ENCODE data around the gene ABRAXAS1. TPM values are rescaled to one million over a fixed set of nuclear protein-coding genes. Genes with fewer than 3 reads are reported as not detected.

ABRAXAS1 gene
- total RNA-seq, 3 donors from 2014 or later = 7.7 to 14.8 (median 10.0) TPM

- Histone ChIP-seq H3K4me1 (ENCODE audit: low read depth) (no peaks in the 10 kb centered on the region), H3K9me3 (no peaks in the 10 kb centered on the region), H3K36me3 (ENCODE audit: low read depth) (no peaks in the 10 kb centered on the region), H3K4me3 (no peak overlapping the region)
- no peak for TF ChIP-seq CTCF (IDR thresholded peaks at IDR 0.05)
- no peak for ATAC-seq
- intact Hi-C loops (cut with DNase I, micrococcal nuclease) = no loop called here
- no peak for DNase-seq
Observed at GRCh38 chr4:83440148-83440814, 44.6 kb downstream of the ABRAXAS1 start.

GRCh38 chr4:83438719-83439118, 46.2 kb downstream of the ABRAXAS1 start:
- no peak for TF ChIP-seq CTCF (IDR thresholded peaks at IDR 0.05)
- H3K4me1 ChIP-seq (ENCODE audit: low read depth) = no peaks in the 10 kb centered on the region
- DNase-seq (no peak), ATAC-seq (no peak)
- intact Hi-C loops (cut with DNase I, micrococcal nuclease) = no loop called here
- no peak overlapping the region for H3K4me3 ChIP-seq
- no peaks in the 10 kb centered on the region for H3K36me3 ChIP-seq (ENCODE audit: low read depth)
- no peaks in the 10 kb centered on the region for H3K9me3 ChIP-seq

GRCh38 chr4:83436680-83437079, 48.2 kb downstream of the ABRAXAS1 start:
- Histone ChIP-seq H3K36me3 (ENCODE audit: low read depth) (no peaks in the 10 kb centered on the region), H3K4me1 (ENCODE audit: low read depth) (no peaks in the 10 kb centered on the region), H3K9me3 (no peaks in the 10 kb centered on the region), H3K4me3 (no peak overlapping the region)
- no peak for TF ChIP-seq CTCF (IDR thresholded peaks at IDR 0.05)
- DNase-seq (no peak), ATAC-seq (no peak)
- intact Hi-C loops (cut with DNase I, micrococcal nuclease) = no loop called here

DNA sequence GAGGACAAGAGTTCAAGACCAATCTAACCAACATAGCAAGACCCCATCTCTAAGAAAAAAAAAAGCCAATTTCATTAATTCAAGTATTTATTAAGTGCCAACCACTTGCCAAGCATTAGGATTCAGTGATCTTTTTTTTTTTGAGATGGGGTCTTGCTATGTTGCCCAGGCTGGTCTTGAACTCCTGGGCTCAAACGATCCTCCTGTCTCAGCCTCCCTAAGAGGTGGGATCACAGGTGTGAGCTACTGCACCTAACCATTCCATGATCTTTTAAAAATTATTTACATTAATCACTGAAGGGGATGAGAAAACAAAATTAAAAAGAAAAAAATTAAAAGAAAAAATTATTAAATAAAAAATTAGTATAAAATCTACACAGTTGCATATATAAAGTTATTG, 53.7 kb downstream of the ABRAXAS1 start:
- H3K4me1 ChIP-seq (ENCODE audit: low read depth) = no peaks in the 10 kb centered on the region
- H3K4me3 ChIP-seq = no peak overlapping the region
- H3K36me3 ChIP-seq (ENCODE audit: low read depth) = no peaks in the 10 kb centered on the region
- DNase-seq (no peak), ATAC-seq (no peak)
- H3K9me3 ChIP-seq = no peaks in the 10 kb centered on the region
- no peak for TF ChIP-seq CTCF (IDR thresholded peaks at IDR 0.05)
- intact Hi-C loops (cut with DNase I, micrococcal nuclease) = no loop called here

- intact Hi-C loops (cut with DNase I, micrococcal nuclease) = no loop called here
- no peaks in the 10 kb centered on the region for H3K36me3 ChIP-seq (ENCODE audit: low read depth)
- H3K4me1 ChIP-seq (ENCODE audit: low read depth) = no peaks in the 10 kb centered on the region
- no peak for DNase-seq
- no peaks in the 10 kb centered on the region for H3K9me3 ChIP-seq
- no peak overlapping the region for H3K4me3 ChIP-seq
- no peak for TF ChIP-seq CTCF (IDR thresholded peaks at IDR 0.05)
- ATAC-seq = no peak
Observed at GRCh38 chr4:83418211-83418610, 66.7 kb downstream of the ABRAXAS1 start.

- DNase-seq (no peak), ATAC-seq (no peak)
- Histone ChIP-seq H3K4me1 (ENCODE audit: low read depth) (no peaks in the 10 kb centered on the region), H3K9me3 (no peaks in the 10 kb centered on the region), H3K4me3 (no peak overlapping the region), H3K36me3 (ENCODE audit: low read depth) (no peaks in the 10 kb centered on the region)
- intact Hi-C loops (cut with DNase I, micrococcal nuclease) = no loop called here
- TF ChIP-seq CTCF (IDR thresholded peaks at IDR 0.05) = no peak
Observed at GRCh38 chr4:83417566-83417965, 67.3 kb downstream of the ABRAXAS1 start.
